NB4 (cell line): Measurements from ENCODE around the gene IGFL4.

ENCODE experiments used
- DNase-seq: peaks from one replicate; pipeline ENCODE4 v3.0.0; 2010; ENCODE audit warnings: low read depth
- H3K4me3 ChIP-seq: one replicate; pipeline ENCODE4 v1.5.1; 2011; ENCODE audit warnings: mild to moderate bottlenecking, low read depth, low read length, moderate library complexity
- CTCF ChIP-seq: IDR thresholded peaks from one replicate; pipeline ENCODE4 v1.5.1; 2012; ENCODE audit warnings: low read depth, low read length
- MAX ChIP-seq: IDR thresholded peaks from 2 replicates; pipeline ENCODE4 v1.6.1; 2011; ENCODE audit warnings: low read depth, low read length
- MYC ChIP-seq: IDR thresholded peaks from 2 replicates; pipeline ENCODE4 v1.6.1; 2011; ENCODE audit warnings: low read depth, low read length
- POLR2A ChIP-seq: IDR thresholded peaks from 2 replicates; pipeline ENCODE4 v1.6.1; 2011; ENCODE audit warnings: mild to moderate bottlenecking; ENCODE audit not compliant: insufficient read length; ENCODE audit errors: extremely low read depth

IGFL4 gene

DNA sequence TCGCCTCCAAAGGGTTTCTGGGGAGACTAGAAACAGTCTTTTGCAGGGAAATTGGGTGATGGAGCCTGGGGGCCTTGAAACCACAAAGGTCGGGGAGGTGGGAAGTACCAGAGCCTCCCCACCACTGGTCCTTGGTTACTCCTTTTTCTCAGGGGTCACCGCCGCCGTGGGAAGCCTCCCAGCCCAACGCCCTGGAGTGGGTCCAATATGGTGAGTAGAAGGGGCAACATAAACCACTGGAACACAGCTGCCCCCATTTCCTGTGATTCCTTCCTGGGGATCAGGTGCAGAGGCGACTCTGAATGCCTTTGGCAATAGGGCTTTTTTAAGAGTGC lies 23.7 kb downstream of the IGFL4 start:
- no peak overlapping the region for H3K4me3 ChIP-seq
- no peak for DNase-seq
- TF ChIP-seq MAX = no peak
- TF ChIP-seq CTCF = no peak
- no peak for TF ChIP-seq POLR2A
- no peak for TF ChIP-seq MYC

DNA sequence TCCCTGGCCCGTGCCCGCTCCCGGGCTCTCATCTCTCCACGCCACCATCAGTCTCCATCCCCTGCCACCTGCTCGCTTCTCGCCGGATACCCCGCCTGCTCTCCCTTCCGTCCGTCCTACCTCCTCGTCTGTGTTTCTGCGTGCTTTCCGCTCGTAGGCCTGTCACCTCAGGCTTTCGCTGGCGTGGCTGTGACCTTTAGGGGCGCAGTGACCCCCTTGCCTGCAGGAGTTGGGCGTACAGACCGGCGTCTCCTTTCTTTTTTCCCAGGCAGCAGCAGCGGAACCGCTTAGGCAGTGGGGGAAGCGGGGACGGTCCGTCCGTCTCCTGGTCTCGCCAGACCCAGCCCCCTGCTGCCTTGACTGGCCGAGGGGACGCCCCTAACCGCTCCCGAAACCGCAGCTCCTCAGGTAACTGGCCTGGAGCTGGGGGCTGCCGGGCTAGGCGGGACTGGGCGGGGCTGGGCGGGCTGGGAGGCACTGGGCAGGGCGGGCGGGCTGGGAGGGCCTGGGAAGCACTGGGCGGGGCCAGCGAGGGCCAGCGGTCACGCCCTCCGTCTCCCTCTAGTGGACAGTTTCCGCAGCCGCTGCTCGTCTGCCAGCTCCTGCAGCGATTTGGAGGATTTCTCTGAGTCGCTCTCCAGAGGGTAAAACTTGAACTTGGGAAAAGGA lies 24.2 kb downstream of the IGFL4 start:
- no peak overlapping the region for H3K4me3 ChIP-seq
- peak; percentile 79 for DNase-seq
- TF ChIP-seq MAX = no peak
- TF ChIP-seq MYC = no peak
- peak; percentile 88 for TF ChIP-seq CTCF
- TF ChIP-seq POLR2A = no peak

GRCh38 chr19:46015687-46016425 lies 24.9 kb downstream of the IGFL4 start:
- TF ChIP-seq MYC = no peak
- no peak for TF ChIP-seq CTCF
- TF ChIP-seq POLR2A = no peak
- no peak for TF ChIP-seq MAX
- no peak overlapping the region for H3K4me3 ChIP-seq
- peak; percentile 12 for DNase-seq

GRCh38 chr19:46014941-46015686 lies 25.7 kb downstream of the IGFL4 start:
- TF ChIP-seq CTCF = no peak
- TF ChIP-seq MAX = no peak
- TF ChIP-seq POLR2A = no peak
- TF ChIP-seq MYC = no peak
- peak; percentile 14 for DNase-seq
- H3K4me3 ChIP-seq = no peak overlapping the region

- no peak for TF ChIP-seq CTCF
- TF ChIP-seq MYC = no peak
- no peak for TF ChIP-seq MAX
- TF ChIP-seq POLR2A = no peak
- no peak overlapping the region for H3K4me3 ChIP-seq
- DNase-seq = peak; percentile 15
Measured at GRCh38 chr19:46014534-46014933, 26.3 kb downstream of the IGFL4 start.
